Measurements from ENCODE around the gene CCDC88A. TPM values are rescaled to one million over a fixed set of nuclear protein-coding genes. Genes with fewer than 3 reads are reported as not detected.

Gene CCDC88A
- total RNA-seq, 4 donors from 2014 or later, result 5.5 to 23.8 (median 17.3) TPM

- 90 to 100% methylated on average over 1 of the region's 1 CpG for WGBS, 2 donors
Observed at GRCh38 chr2:55439101-55439397, 19.4 kb upstream of the CCDC88A start.

GRCh38 chr2:55438391-55439100, 18.9 kb upstream of the CCDC88A start:
- H3K4me3 ChIP-seq, result no peak overlapping the region
- no peak for DNase-seq
- TF ChIP-seq CTCF (IDR thresholded peaks at IDR 0.05) (no peak), POLR2A (IDR thresholded peaks at IDR 0.05) (no peak)
- H3K9me3 ChIP-seq, result no peaks in the 10 kb centered on the region
- WGBS, 2 donors, result 87 to 91% methylated on average over 3 to 5 of the region's 8 CpGs
- no peaks in the 10 kb centered on the region for H3K4me1 ChIP-seq
- no peaks in the 10 kb centered on the region for H3K36me3 ChIP-seq
- no peaks in the 10 kb centered on the region for H3K27me3 ChIP-seq
- H3K27ac ChIP-seq, result no peak overlapping the region
- intact Hi-C loops (cut with DNase I), result no loop called here

More at GRCh38 chr2:55439101-55439397, 19.4 kb upstream of the CCDC88A start:
- TF ChIP-seq POLR2A (IDR thresholded peaks at IDR 0.05) (no peak), CTCF (IDR thresholded peaks at IDR 0.05) (no peak)
- Histone ChIP-seq H3K4me1 (no peaks in the 10 kb centered on the region), H3K36me3 (no peaks in the 10 kb centered on the region), H3K27ac (no peak overlapping the region), H3K9me3 (no peaks in the 10 kb centered on the region), H3K27me3 (no peaks in the 10 kb centered on the region), H3K4me3 (no peak overlapping the region)
- intact Hi-C loops (cut with DNase I), result no loop called here
- DNase-seq, result no peak

- Histone ChIP-seq H3K4me1 (no peaks in the 10 kb centered on the region), H3K27me3 (no peaks in the 10 kb centered on the region), H3K27ac (no peak overlapping the region), H3K36me3 (no peaks in the 10 kb centered on the region), H3K9me3 (no peaks in the 10 kb centered on the region), H3K4me3 (no peak overlapping the region)
- DNase-seq, result no peak
- WGBS, 2 donors, result 100% methylated on average over 1 to 2 of the region's 9 CpGs
- intact Hi-C loops (cut with DNase I), result no loop called here
- no peak for TF ChIP-seq POLR2A (IDR thresholded peaks at IDR 0.05)
- no peak for TF ChIP-seq CTCF (IDR thresholded peaks at IDR 0.05)
Observed at GRCh38 chr2:55437515-55438390, 18.1 kb upstream of the CCDC88A start.

- no peaks in the 10 kb centered on the region for H3K9me3 ChIP-seq
- peak; percentile 27 to 65 (median 49) for TF ChIP-seq CTCF (IDR thresholded peaks at IDR 0.05)
- TF ChIP-seq POLR2A (IDR thresholded peaks at IDR 0.05), result no peak
- WGBS, 2 donors, result 33 to 38% methylated on average over 3 of the region's 3 CpGs
- H3K36me3 ChIP-seq, result no peaks in the 10 kb centered on the region
- no peak overlapping the region for H3K27ac ChIP-seq
- H3K4me3 ChIP-seq, result no peak overlapping the region
- no peak for DNase-seq
- H3K27me3 ChIP-seq, result no peaks in the 10 kb centered on the region
- intact Hi-C loops (cut with DNase I), result no loop called here
- no peaks in the 10 kb centered on the region for H3K4me1 ChIP-seq
Observed at GRCh38 chr2:55431982-55432627, 12.4 kb upstream of the CCDC88A start.

Measured in esophagus squamous epithelium (tissue), 5 donors.